HepG2 (cell line): ENCODE data around the gene SORBS2. TPM values are rescaled to one million over a fixed set of nuclear protein-coding genes. Genes with fewer than 3 reads are reported as not detected.

Experiments
- GABPB1 ChIP-seq: IDR thresholded peaks from 2 replicates; pipeline ENCODE4 v1.6.1; 2016; ENCODE audit warnings: mild to moderate bottlenecking, missing genetic modification reagents, moderate library complexity, missing compliant biosample characterization
- MLX ChIP-seq: IDR thresholded peaks from 2 replicates; pipeline ENCODE4 v1.6.1; 2016
- NR2F2 ChIP-seq: IDR thresholded peaks from 2 replicates; pipeline ENCODE4 v1.6.1; 2012; ENCODE audit warnings: low read depth, inconsistent platforms, borderline replicate concordance
- ONECUT2 ChIP-seq: sonication (generic); formaldehyde crosslinking; IDR thresholded peaks from 2 replicates; pipeline ENCODE4 v1.4.0; 2020; ENCODE audit warnings: missing genetic modification reagents
- POGK ChIP-seq: sonication (generic); formaldehyde crosslinking; conservative IDR thresholded peaks from 2 replicates; pipeline ENCODE4 v1.8.0; 2022; ENCODE audit warnings: mild to moderate bottlenecking, moderate library complexity, missing genetic modification reagents
- RFXANK ChIP-seq: IDR thresholded peaks from 2 replicates; pipeline ENCODE4 v1.6.1; 2016
- RXRB ChIP-seq: IDR thresholded peaks from 2 replicates; pipeline ENCODE4 v1.6.1; 2016; ENCODE audit warnings: borderline replicate concordance, missing genetic modification reagents, missing compliant biosample characterization
- STAG1 ChIP-seq: sonication (generic); formaldehyde crosslinking; IDR thresholded peaks from 2 replicates; pipeline ENCODE4 v1.4.0; 2020; ENCODE audit warnings: missing genetic modification reagents
- TCF7L2 ChIP-seq: IDR thresholded peaks from 2 replicates; pipeline ENCODE4 v1.6.1; 2011; ENCODE audit warnings: mild to moderate bottlenecking, low read depth, low read length, moderate library complexity
- ZNF101 ChIP-seq: sonication (generic); formaldehyde crosslinking; IDR thresholded peaks from 2 replicates; pipeline ENCODE4 v1.4.0; 2020; ENCODE audit warnings: mild to moderate bottlenecking, low read depth, missing genetic modification reagents, borderline replicate concordance
- ZNF337 ChIP-seq: sonication (generic); formaldehyde crosslinking; IDR thresholded peaks from 2 replicates; pipeline ENCODE4 v1.5.1; 2020; ENCODE audit warnings: missing genetic modification reagents, low read depth, mild to moderate bottlenecking, borderline replicate concordance
- ZNF33B ChIP-seq: sonication (generic); formaldehyde crosslinking; IDR thresholded peaks from 2 replicates; pipeline ENCODE4 v1.5.1; 2020; ENCODE audit warnings: mild to moderate bottlenecking, missing genetic modification reagents
- ZNF407 ChIP-seq: sonication (generic); formaldehyde crosslinking; IDR thresholded peaks from one replicate; pipeline ENCODE4 v1.5.1; 2020; ENCODE audit warnings: mild to moderate bottlenecking, missing genetic modification reagents; ENCODE audit errors: not compliant biosample characterization
- ZNF609 ChIP-seq: sonication (generic); formaldehyde crosslinking; IDR thresholded peaks from 2 replicates; pipeline ENCODE4 v1.4.0; 2020; ENCODE audit warnings: mild to moderate bottlenecking, missing genetic modification reagents, borderline replicate concordance
- ZNF672 ChIP-seq: sonication (generic); formaldehyde crosslinking; IDR thresholded peaks from 2 replicates; pipeline ENCODE4 v1.8.1; 2022; ENCODE audit warnings: missing genetic modification reagents
- polyA plus RNA-seq, 8 experiments: library from polyadenylated mRNA; depleted of rRNA in 3 of 8; stranded (reverse) in 7 of 8; unstranded in 1 of 8; fragments of >200 nt; fragmentation: Illumina TruSeq in 4 of 8; extraction: Trizol in 4 of 8; gene quantifications; 2 replicates each; pipeline versions ENCODE4 v1.2.1 to v1.2.3, GENCODE V29; 2011 to 2016; ENCODE audit warnings: low read depth in 4 of 8, missing spikeins in 1 of 8, mixed read lengths in 1 of 8; ENCODE audit not compliant: insufficient read depth in 1 of 8
- total RNA-seq, 5 experiments: library from RNA; depleted of rRNA; stranded (reverse); fragments of >200 nt; fragmentation: Illumina TruSeq; extraction: Trizol; gene quantifications; 2 replicates each; pipeline ENCODE4 v1.2.3, GENCODE V29; 2016; ENCODE audit warnings: low read depth in 1 of 5

SORBS2 gene
- total and polyA plus RNA-seq, 2 of the 13 experiments (the other 11 are each of a cell fraction or from before 2014, with no cell fraction given) = 25.0 to 80.5 TPM

DNA sequence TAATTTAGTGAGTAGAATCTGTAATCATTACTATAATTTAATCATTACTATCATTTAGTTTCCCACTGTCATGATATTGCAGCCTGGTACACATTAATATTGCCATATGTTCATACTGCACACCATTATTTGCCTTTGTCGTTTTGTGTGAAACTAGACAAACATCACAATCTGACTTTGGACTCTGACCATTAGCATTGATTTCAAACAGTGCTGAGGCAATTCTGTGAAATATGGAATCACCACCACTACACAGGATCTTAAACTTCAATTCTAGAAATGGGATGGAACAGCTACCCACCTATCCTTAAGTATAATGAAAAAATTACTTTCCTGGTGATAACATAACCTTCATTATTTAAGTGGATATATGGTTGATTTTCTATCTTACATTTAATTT lies 98.3 kb downstream of the SORBS2 start (continued):
- no peak for TF ChIP-seq ZNF407 (CRISPR knock-in tag)
- TF ChIP-seq POGK = no peak
- no peak for TF ChIP-seq ZNF672 (CRISPR knock-in tag)
- TF ChIP-seq ZNF609 (CRISPR knock-in tag) = peak; percentile 81; the same call in 1 of the 2 replicates
- TF ChIP-seq ZNF101 (CRISPR knock-in tag) = no peak
- no peak; the same call in 1 of the 2 replicates for TF ChIP-seq MLX (CRISPR knock-in tag)
- peak; percentile 95 for TF ChIP-seq ONECUT2 (CRISPR knock-in tag)
- no peak for TF ChIP-seq TCF7L2
- no peak for TF ChIP-seq NR2F2
- 0 out of 2 replicates have a peak, but pooled peaks have one; percentile 16 for TF ChIP-seq STAG1 (CRISPR knock-in tag)
- peak; percentile 77 for TF ChIP-seq RXRB (CRISPR knock-in tag)
- no peak for TF ChIP-seq ZNF33B (CRISPR knock-in tag)
- 0 out of 2 replicates have a peak, but pooled peaks have one; percentile 12 for TF ChIP-seq GABPB1
- no peak for TF ChIP-seq ZNF337
- no peak for TF ChIP-seq RFXANK (CRISPR knock-in tag)
